HG03469 (cell line): ENCODE results near the gene ZGPAT.

Experiments
- ATAC-seq: cut with Tn5 transposase; IDR thresholded peaks from one replicate; pipeline ENCODE4 v1.9.1; 2021; ENCODE audit warnings: mild to moderate bottlenecking, moderate library complexity, moderate number of reproducible peaks; ENCODE audit not compliant: unreplicated experiment

The ZGPAT gene

GRCh38 chr20:63678071-63678470 lies 29.8 kb upstream of the ZGPAT start:
- no peak for ATAC-seq

- no peak for ATAC-seq
Measured at GRCh38 chr20:63678667-63679465, 29.0 kb upstream of the ZGPAT start.

GRCh38 chr20:63679799-63680305 lies 28.0 kb upstream of the ZGPAT start:
- no peak for ATAC-seq

GRCh38 chr20:63680427-63680826 lies 27.4 kb upstream of the ZGPAT start:
- no peak for ATAC-seq

- no peak for ATAC-seq
Measured at GRCh38 chr20:63680857-63681608, 26.8 kb upstream of the ZGPAT start.

GRCh38 chr20:63681609-63682142 lies 26.2 kb upstream of the ZGPAT start:
- ATAC-seq: no peak

- ATAC-seq: no peak
Measured at GRCh38 chr20:63682384-63683139, 25.3 kb upstream of the ZGPAT start.

- ATAC-seq: no peak
Measured at GRCh38 chr20:63685269-63686026, 22.4 kb upstream of the ZGPAT start.

GRCh38 chr20:63686094-63686491 lies 21.7 kb upstream of the ZGPAT start:
- ATAC-seq: no peak

- ATAC-seq: no peak
Measured at GRCh38 chr20:63686492-63687321, 21.1 kb upstream of the ZGPAT start.

- ATAC-seq: no peak
Measured at GRCh38 chr20:63687419-63688178, 20.2 kb upstream of the ZGPAT start.

GRCh38 chr20:63688228-63689045 lies 19.4 kb upstream of the ZGPAT start:
- ATAC-seq: no peak

- ATAC-seq: no peak
Measured at GRCh38 chr20:63689046-63690002, 18.5 kb upstream of the ZGPAT start.

GRCh38 chr20:63690003-63690897 lies 17.6 kb upstream of the ZGPAT start:
- ATAC-seq: no peak

GRCh38 chr20:63690898-63691710 lies 16.7 kb upstream of the ZGPAT start:
- ATAC-seq: no peak
